ENCODE results near the gene OGFOD1. TPM values are rescaled to one million over a fixed set of nuclear protein-coding genes. Genes with fewer than 3 reads are reported as not detected.

Gene OGFOD1
- total and polyA plus RNA-seq, 10 of the 15 experiments (the other 5 are each of a cell fraction or from before 2014, with no cell fraction given), result 31.4 to 119 (median 51.6) TPM

DNA sequence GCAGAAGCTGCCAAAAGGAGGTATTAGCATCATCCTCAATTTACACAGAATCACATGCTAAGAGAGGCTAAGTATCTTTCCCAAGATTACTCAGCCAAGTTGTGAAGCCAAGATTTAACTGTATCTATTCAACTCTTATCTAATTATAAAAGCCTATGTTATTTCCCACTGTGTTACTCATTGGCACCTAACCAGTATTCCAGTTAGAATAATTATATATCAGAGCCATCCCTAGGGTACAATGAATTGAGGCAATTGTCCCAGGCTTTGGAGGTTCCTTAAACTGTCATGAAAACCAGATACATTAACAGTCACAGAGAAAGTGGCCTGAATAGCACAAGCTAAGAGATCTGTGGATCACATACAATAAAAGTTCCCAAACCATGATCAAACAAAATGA lies 15.1 kb upstream of the OGFOD1 start:
- intact Hi-C loops (cut with micrococcal nuclease; ENCODE audit: unreplicated experiment), result no loop called here
- no peaks in the 10 kb centered on the region for H3K4me1 ChIP-seq (ENCODE audit: control insufficient read depth, insufficient read depth, low read length)
- SMC1A ChIA-PET (ENCODE audit: uncharacterized antibody, unreplicated experiment), result interaction anchor here (1.5 to 2.1 kb wide), 2 partner anchors 13 to 42 kb away, joined by 3 to 4 read pairs; no protein-coding TSS in a partner anchor
- H3K4me2 ChIP-seq (ENCODE audit: control insufficient read depth, insufficient read depth), result no peak overlapping the region
- H3K36me3 ChIP-seq (ENCODE audit: control insufficient read depth in 2 of 2, insufficient read depth in 2 of 2, low read length in 1 of 2), result peaks cover 2 to 22% of the 10 kb centered on the region in 2 experiments; a peak in 2 of 4 replicates
- RAD21 ChIA-PET (ENCODE audit: unreplicated experiment), result no interaction called here
- CTCF ChIA-PET, result interaction anchor here (1.3 kb wide), 1 partner anchor 78 kb away, joined by 3 read pairs; no protein-coding TSS in a partner anchor
- POLR2A ChIA-PET, result no interaction called here
- ATAC-seq, result no peak
- H3K27me3 ChIP-seq (replicated peaks in 1 of 2; ENCODE audit: control insufficient read depth in 2 of 2, insufficient read depth in 2 of 2, low read length in 1 of 2), result no peaks in the 10 kb centered on the region
- H4K20me1 ChIP-seq (ENCODE audit: control insufficient read depth, insufficient read depth), result no peaks in the 10 kb centered on the region
- in situ Hi-C loops (cut with MboI), result no loop called here
- H3K79me2 ChIP-seq (ENCODE audit: control insufficient read depth, insufficient read depth, low read length), result no peaks in the 10 kb centered on the region
- no peak overlapping the region for H3K9ac ChIP-seq (ENCODE audit: control insufficient read depth, insufficient read depth, low read length)
- no peak overlapping the region for H3K4me3 ChIP-seq
- no peaks in the 10 kb centered on the region for H3K9me3 ChIP-seq (replicated peaks; ENCODE audit: control insufficient read depth, insufficient read depth, low read length)
- TF ChIP-seq, protein P1, sequence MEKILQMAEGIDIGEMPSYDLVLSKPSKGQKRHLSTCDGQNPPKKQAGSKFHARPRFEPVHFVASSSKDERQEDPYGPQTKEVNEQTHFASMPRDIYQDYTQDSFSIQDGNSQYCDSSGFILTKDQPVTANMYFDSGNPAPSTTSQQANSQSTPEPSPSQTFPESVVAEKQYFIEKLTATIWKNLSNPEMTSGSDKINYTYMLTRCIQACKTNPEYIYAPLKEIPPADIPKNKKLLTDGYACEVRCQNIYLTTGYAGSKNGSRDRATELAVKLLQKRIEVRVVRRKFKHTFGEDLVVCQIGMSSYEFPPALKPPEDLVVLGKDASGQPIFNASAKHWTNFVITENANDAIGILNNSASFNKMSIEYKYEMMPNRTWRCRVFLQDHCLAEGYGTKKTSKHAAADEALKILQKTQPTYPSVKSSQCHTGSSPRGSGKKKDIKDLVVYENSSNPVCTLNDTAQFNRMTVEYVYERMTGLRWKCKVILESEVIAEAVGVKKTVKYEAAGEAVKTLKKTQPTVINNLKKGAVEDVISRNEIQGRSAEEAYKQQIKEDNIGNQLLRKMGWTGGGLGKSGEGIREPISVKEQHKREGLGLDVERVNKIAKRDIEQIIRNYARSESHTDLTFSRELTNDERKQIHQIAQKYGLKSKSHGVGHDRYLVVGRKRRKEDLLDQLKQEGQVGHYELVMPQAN (conservative IDR thresholded peaks at IDR 0.05), result no peak
- TF ChIP-seq NR2C2 (IDR thresholded peaks at IDR 0.05; ENCODE audit: borderline replicate concordance, control insufficient read depth, insufficient read length, low read depth) (no peak), ATF2 (IDR thresholded peaks at IDR 0.05; ENCODE audit: low read length) (no peak), TARDBP (IDR thresholded peaks at IDR 0.05; ENCODE audit: borderline replicate concordance) (no peak), RBBP5 (conservative IDR thresholded peaks at IDR 0.05) (no peak)
- TF ChIP-seq, protein P2, sequence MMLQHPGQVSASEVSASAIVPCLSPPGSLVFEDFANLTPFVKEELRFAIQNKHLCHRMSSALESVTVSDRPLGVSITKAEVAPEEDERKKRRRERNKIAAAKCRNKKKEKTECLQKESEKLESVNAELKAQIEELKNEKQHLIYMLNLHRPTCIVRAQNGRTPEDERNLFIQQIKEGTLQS (IDR thresholded peaks at IDR 0.05; ENCODE audit: borderline replicate concordance, extremely low read depth, low read depth, low read length), result no peak
- no TSS peak for BruUV-seq (replicated peaks)
- DNase-seq (ENCODE audit: low read depth, low spot score), result no peak
- H2AFZ ChIP-seq (ENCODE audit: control insufficient read depth, low read depth, low read length), result no peak overlapping the region
- no peak overlapping the region for H3K27ac ChIP-seq (ENCODE audit: control insufficient read depth, insufficient read depth)
- no peak for FAIRE-seq

All from GM12878 (cell line).